ENCODE results near the gene UGT1A9. TPM values are rescaled to one million over a fixed set of nuclear protein-coding genes. Genes with fewer than 3 reads are reported as not detected.
"Not testable (repeated sequence)": the region's sequence is repeated elsewhere in the genome, so short reads cannot be mapped to it uniquely, and the experiment has no call there.

Gene UGT1A9
- not detected in 2 replicates for polyA plus RNA-seq (2012; rRNA removed)
- polyA plus RNA-seq (2012; cell fraction: cytosol; rRNA removed) = not detected in 2 replicates
- not detected in 2 replicates for polyA plus RNA-seq (2012; cell fraction: nucleus; rRNA removed)

- no peak within 1 kb of the TSS for H3K4me3 ChIP-seq (ENCODE audit: low read depth in 2 of 2, low read length in 1 of 2)
- H3K79me2 ChIP-seq (ENCODE audit: insufficient read depth) = no peaks in the 10 kb centered on the region
- POLR2A ChIA-PET = no interaction called here
- WGBS (ENCODE audit: low lambda C conversion rate) = 36% methylated on average over 5 of the region's 5 CpGs
- H3K9ac ChIP-seq = no peak within 1 kb of the TSS
- H2AFZ ChIP-seq (ENCODE audit: low read depth) = no peak within 1 kb of the TSS
- H3K27me3 ChIP-seq (ENCODE audit: insufficient read depth) = no peaks in the 10 kb centered on the region
- H4K20me1 ChIP-seq (ENCODE audit: insufficient read depth) = no peaks in the 10 kb centered on the region
- H3K9me3 ChIP-seq = no peaks in the 10 kb centered on the region
- H3K4me2 ChIP-seq = no peak within 1 kb of the TSS
- no peak for DNase-seq
- H3K4me1 ChIP-seq (ENCODE audit: control insufficient read depth in 1 of 2, insufficient read depth in 2 of 2, low read depth in 1 of 2, low read length in 1 of 2) = no peaks in the 10 kb centered on the region
- H3K36me3 ChIP-seq (replicated peaks in 1 of 2; ENCODE audit: control insufficient read depth in 1 of 2, insufficient read depth in 2 of 2, low read length in 1 of 2) = no peaks in the 10 kb centered on the region
- H3K27ac ChIP-seq (ENCODE audit: low read depth in 2 of 2, low read length in 1 of 2) = no peak within 1 kb of the TSS
- TF ChIP-seq RAD21 (IDR thresholded peaks at IDR 0.05; ENCODE audit: low read length) = no peak
- no peak for TF ChIP-seq GATA2 (CRISPR knock-in tag; IDR thresholded peaks at IDR 0.05)
- TF ChIP-seq GABPA (IDR thresholded peaks at IDR 0.05; ENCODE audit: low read depth) = no peak
- no peak for TF ChIP-seq MAX (IDR thresholded peaks at IDR 0.05; ENCODE audit: low read depth)
- TF ChIP-seq NRF1 (IDR thresholded peaks at IDR 0.05; ENCODE audit: low read depth, low read length) = no peak
- no peak for TF ChIP-seq RCOR1 (IDR thresholded peaks at IDR 0.05; ENCODE audit: low read length)
- TF ChIP-seq FOXM1 (IDR thresholded peaks at IDR 0.05; ENCODE audit: low read depth) = no peak
- TF ChIP-seq REST (IDR thresholded peaks at IDR 0.05; ENCODE audit: low read depth, low read length) = no peak
- TF ChIP-seq NFIC (IDR thresholded peaks at IDR 0.05; ENCODE audit: borderline replicate concordance) = no peak
- no peak for TF ChIP-seq MEF2A (IDR thresholded peaks at IDR 0.05; ENCODE audit: borderline replicate concordance, low read depth)
- CTCF ChIA-PET = no interaction called here
- no peaks in the 10 kb centered on the region for H3K9me2 ChIP-seq
- H3F3A ChIP-seq (replicated peaks; ENCODE audit: insufficient read depth) = no peaks in the 10 kb centered on the region
Observed at GRCh38 chr2:233671290-233672161, at the start of gene UGT1A9. Gene UGT1A9 (plus strand): TSS chr2:233671898. CDS start chr2:233671935, 37 bp downstream.

- ChIA-PET CTCF (interaction anchor here (0.8 kb wide), 1 partner anchor 16 kb away, joined by 3 read pairs; no protein-coding TSS in a partner anchor), POLR2A (no interaction called here)
- Histone ChIP-seq H3K27ac (ENCODE audit: low read depth in 2 of 2, low read length in 1 of 2) (no peak overlapping the region), H4K20me1 (ENCODE audit: insufficient read depth) (no peaks in the 10 kb centered on the region), H3K9me3 (no peaks in the 10 kb centered on the region), H3K9ac (no peak overlapping the region), H3K4me1 (ENCODE audit: control insufficient read depth in 1 of 2, insufficient read depth in 2 of 2, low read depth in 1 of 2, low read length in 1 of 2) (no peaks in the 10 kb centered on the region), H3K4me2 (no peak overlapping the region), H3K36me3 (replicated peaks in 1 of 2; ENCODE audit: control insufficient read depth in 1 of 2, insufficient read depth in 2 of 2, low read length in 1 of 2) (no peaks in the 10 kb centered on the region), H3K4me3 (ENCODE audit: low read depth in 2 of 2, low read length in 1 of 2) (no peak overlapping the region), H3K79me2 (ENCODE audit: insufficient read depth) (no peaks in the 10 kb centered on the region), H3K27me3 (ENCODE audit: insufficient read depth) (no peaks in the 10 kb centered on the region), H3K9me2 (no peaks in the 10 kb centered on the region), H2AFZ (ENCODE audit: low read depth) (no peak overlapping the region), H3F3A (replicated peaks; ENCODE audit: insufficient read depth) (no peaks in the 10 kb centered on the region)
- no peak for TF ChIP-seq TAF1 (IDR thresholded peaks at IDR 0.05; ENCODE audit: borderline replicate concordance, low read depth, low read length)
- no peak for TF ChIP-seq GABPA (IDR thresholded peaks at IDR 0.05; ENCODE audit: low read depth)
- TF ChIP-seq JUND (IDR thresholded peaks at IDR 0.05) = no peak
- no peak for TF ChIP-seq RFX5 (IDR thresholded peaks at IDR 0.05; ENCODE audit: low read length)
- no peak for TF ChIP-seq MEF2A (IDR thresholded peaks at IDR 0.05; ENCODE audit: borderline replicate concordance, low read depth)
- TF ChIP-seq IRF3 (IDR thresholded peaks at IDR 0.05; ENCODE audit: low read depth, low read length) = no peak
- WGBS (ENCODE audit: low lambda C conversion rate) = 14% methylated on average over 5 of the region's 5 CpGs
- no peak for DNase-seq
Observed at GRCh38 chr2:233627331-233628025, 44.2 kb upstream of the UGT1A9 start.

GRCh38 chr2:233636306-233636705 is 35.4 kb upstream of the UGT1A9 start, which contains the start of gene UGT1A10:
Gene UGT1A10 (plus strand): TSS chr2:233636448. CDS start chr2:233636523, 75 bp downstream.
- H3K9me2 ChIP-seq; H3K27me3 ChIP-seq (ENCODE audit: insufficient read depth): not testable (repeated sequence)
- 46% methylated on average over 10 of the region's 10 CpGs for WGBS (ENCODE audit: low lambda C conversion rate)

More at GRCh38 chr2:233636306-233636705, 35.4 kb upstream of the UGT1A9 start, which contains the start of gene UGT1A10:
- H3K27ac ChIP-seq (ENCODE audit: low read depth in 2 of 2, low read length in 1 of 2); DNase-seq; CTCF ChIA-PET; H4K20me1 ChIP-seq (ENCODE audit: insufficient read depth); H2AFZ ChIP-seq (ENCODE audit: low read depth); H3K4me1 ChIP-seq (ENCODE audit: control insufficient read depth in 1 of 2, insufficient read depth in 2 of 2, low read depth in 1 of 2, low read length in 1 of 2); H3K79me2 ChIP-seq (ENCODE audit: insufficient read depth); H3K4me3 ChIP-seq (ENCODE audit: low read depth in 2 of 2, low read length in 1 of 2); POLR2A ChIA-PET; H3K9ac ChIP-seq; H3K9me3 ChIP-seq; H3F3A ChIP-seq (replicated peaks; ENCODE audit: insufficient read depth); H3K36me3 ChIP-seq (replicated peaks in 1 of 2; ENCODE audit: control insufficient read depth in 1 of 2, insufficient read depth in 2 of 2, low read length in 1 of 2); H3K4me2 ChIP-seq: not testable (repeated sequence)
